ENCODE data around the gene P4HTM. TPM values are rescaled to one million over a fixed set of nuclear protein-coding genes. Genes with fewer than 3 reads are reported as not detected.

P4HTM gene, protein sequence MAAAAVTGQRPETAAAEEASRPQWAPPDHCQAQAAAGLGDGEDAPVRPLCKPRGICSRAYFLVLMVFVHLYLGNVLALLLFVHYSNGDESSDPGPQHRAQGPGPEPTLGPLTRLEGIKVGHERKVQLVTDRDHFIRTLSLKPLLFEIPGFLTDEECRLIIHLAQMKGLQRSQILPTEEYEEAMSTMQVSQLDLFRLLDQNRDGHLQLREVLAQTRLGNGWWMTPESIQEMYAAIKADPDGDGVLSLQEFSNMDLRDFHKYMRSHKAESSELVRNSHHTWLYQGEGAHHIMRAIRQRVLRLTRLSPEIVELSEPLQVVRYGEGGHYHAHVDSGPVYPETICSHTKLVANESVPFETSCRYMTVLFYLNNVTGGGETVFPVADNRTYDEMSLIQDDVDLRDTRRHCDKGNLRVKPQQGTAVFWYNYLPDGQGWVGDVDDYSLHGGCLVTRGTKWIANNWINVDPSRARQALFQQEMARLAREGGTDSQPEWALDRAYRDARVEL
- 13.3 and 21.6 TPM in 2 replicates for total RNA-seq

DNA sequence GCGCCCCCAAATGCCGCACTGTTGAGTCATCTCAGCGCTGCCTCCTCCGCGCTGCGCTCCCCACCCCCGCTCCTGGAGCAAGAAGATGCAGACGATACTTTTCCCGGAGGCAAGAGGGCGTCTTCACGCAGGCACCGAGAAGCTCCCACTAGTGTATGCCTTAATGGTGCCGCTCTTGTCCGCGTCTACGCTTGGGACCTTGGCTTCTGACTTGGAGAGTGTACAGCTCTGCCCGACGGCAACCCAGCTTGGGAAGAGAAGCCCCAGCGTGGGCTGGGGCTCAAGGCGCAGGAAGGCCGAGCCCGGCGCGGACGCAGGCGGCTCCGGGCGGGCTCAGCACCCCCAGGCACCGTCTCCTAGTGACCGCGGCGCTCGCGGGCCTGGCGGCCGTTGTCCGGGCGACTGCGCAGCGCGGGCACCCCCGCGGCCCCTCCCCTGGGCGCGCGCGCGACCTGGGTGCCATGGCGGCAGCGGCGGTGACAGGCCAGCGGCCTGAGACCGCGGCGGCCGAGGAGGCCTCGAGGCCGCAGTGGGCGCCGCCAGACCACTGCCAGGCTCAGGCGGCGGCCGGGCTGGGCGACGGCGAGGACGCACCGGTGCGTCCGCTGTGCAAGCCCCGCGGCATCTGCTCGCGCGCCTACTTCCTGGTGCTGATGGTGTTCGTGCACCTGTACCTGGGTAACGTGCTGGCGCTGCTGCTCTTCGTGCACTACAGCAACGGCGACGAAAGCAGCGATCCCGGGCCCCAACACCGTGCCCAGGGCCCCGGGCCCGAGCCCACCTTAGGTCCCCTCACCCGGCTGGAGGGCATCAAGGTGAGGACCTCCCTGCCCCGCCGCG, at the start of gene P4HTM:
TSS of gene P4HTM (plus strand) at position 446 of the 840 bp plus-strand sequence. CDS start at position 462, 16 bp downstream.

DNA sequence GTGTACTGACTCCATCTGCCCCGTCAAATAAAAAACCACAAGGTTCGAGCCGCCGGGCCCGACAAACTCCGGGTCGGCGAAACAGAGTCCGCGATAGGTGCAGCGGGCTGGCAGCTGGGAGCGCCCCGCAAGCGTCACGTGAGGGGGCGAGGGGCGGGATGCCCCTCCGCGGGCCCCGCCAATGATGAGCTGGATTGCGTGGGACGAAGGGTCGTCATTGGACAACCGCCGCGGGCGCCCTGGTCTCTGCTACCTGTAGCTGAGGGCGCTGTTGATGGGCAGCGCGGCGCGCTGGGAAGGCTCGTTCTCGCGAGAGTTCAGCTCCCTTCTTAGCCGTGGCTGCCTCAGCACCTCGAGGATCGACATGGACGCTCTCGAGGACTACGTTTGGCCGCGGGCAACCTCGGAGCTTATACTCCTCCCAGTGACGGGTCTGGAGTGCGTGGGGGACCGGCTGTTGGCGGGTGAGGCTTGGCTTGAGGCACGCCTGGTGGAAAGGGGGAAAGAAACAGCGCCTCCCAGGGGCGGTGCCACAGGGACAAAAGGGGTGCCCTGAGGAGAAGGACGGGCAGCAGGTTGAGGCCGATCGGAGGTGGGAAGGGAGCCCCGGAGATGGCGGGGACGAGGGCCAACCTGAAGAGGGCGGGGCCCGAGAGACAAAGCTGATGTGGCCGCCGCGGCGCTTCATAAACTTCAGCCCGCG, 17.2 kb downstream of the P4HTM start, which contains the start of gene WDR6:
TSS of gene WDR6 (plus strand) at position 324 of the 703 bp plus-strand sequence. CDS start at position 365, 41 bp downstream.

DNA sequence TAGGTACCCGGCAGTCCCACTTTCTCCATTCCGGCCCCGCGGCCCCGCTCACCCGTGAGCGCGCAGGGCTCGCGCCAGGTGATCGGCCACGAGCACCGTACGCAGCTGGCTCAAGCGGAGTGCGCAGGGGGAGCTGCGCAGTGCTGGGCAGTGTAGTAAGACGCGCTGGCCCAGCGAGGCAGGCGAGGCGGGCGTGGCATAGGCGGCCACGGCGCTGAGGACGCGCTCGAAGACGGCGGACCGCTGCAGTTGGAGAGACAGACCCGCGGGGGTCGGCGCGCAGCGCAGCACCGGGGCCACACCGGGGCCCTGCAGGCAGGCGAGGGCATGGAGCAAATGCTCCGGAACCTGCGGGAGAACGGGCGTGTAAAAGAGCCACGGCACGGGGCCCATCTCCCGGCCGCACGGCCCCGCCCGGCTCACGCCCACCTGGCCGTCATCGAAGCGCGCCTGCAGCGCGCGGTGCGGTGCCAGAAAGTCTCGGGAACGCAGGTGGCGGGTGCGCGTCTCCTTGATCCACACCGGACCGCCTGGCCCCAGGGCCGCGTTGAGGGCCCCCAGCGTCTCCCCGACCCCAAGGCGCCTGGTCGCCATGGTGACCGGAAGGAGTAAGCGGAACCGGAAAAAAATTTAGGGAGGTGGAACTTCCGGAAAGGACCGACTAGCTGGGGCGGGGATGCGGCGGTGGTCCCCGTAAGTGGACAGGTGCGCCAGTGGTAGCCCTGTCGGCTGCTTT, 28.1 kb downstream of the P4HTM start, which contains the start of gene DALRD3:
TSS of gene DALRD3 (minus strand) at position 610 of the 736 bp plus-strand sequence. CDS start at position 594, 16 bp downstream.

DNA sequence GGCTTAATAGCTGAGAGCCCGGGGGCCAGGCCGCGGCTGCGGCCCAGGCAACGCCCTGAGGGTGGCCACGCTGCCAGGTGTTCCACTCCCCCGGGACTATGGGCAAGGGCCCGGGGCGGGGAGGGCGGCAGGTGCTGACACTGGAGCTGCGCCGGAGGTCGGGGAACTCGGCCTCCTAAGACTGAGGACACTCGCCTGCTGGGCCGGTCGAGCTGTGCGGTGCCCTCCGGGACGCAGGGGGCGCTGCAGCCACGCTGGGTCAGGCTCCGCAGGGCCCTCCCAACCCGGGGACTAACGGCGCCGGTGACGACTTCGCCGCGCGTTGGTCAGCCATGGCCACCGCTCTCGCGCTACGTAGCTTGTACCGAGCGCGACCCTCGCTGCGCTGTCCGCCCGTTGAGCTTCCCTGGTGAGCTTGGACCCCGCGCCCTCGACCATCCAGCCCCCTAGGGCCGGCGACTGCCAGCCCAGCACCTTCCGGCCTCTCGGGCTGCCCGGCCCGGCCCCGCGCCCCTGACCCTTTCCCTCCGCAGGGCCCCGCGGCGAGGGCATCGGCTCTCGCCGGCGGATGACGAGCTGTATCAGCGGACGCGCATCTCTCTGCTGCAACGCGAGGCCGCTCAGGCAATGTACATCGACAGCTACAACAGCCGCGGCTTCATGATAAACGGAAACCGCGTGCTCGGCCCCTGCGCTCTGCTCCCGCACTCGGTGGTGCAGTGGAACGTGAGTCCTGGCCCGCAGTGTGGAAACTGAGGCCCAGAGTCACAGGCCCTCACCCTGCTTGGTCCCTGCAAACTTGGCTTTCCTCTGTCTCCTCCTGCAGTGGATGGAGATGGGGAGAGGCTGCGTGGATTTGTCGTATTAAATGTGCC, 32.0 kb downstream of the P4HTM start, which contains the start of gene NDUFAF3:
TSS of gene NDUFAF3 (plus strand) at position 309 of the 875 bp plus-strand sequence. CDS start at position 333, 24 bp downstream.

GRCh38 chr3:49028673-49029562, 38.9 kb downstream of the P4HTM start, which contains the start of gene IMPDH2:
TSS of gene IMPDH2 (minus strand) at chr3:49029398. CDS start at chr3:49029350, 48 bp downstream.

Other genes starting within 250 kb of the P4HTM start
- gene PRKAR2A, start 142.4 kb upstream of the P4HTM start, total RNA-seq = 32.0 and 44.1 TPM in 2 replicates
- gene SLC25A20, start 91.4 kb upstream of the P4HTM start, total RNA-seq = 8.9 and 11.3 TPM in 2 replicates
- 139 and 166 TPM in 2 replicates for gene ARIH2, start 71.4 kb upstream of the P4HTM start, total RNA-seq
- gene WDR6, start 17.1 kb downstream of the P4HTM start, total RNA-seq = 23.9 and 73.9 TPM in 2 replicates
- 30.0 and 39.0 TPM in 2 replicates for gene DALRD3, start 28.3 kb downstream of the P4HTM start, total RNA-seq
- 45.5 and 57.4 TPM in 2 replicates for gene NDUFAF3, start 31.9 kb downstream of the P4HTM start, total RNA-seq
- 203 and 369 TPM in 2 replicates for gene IMPDH2, start 39.2 kb downstream of the P4HTM start, total RNA-seq
- gene QRICH1, start 103.8 kb downstream of the P4HTM start, total RNA-seq = 49.8 and 56.7 TPM in 2 replicates
- 177 and 193 TPM in 2 replicates for gene QARS1, start 114.5 kb downstream of the P4HTM start, total RNA-seq
- 58.1 and 68.7 TPM in 2 replicates for gene USP19, start 130.6 kb downstream of the P4HTM start, total RNA-seq
- 234 and 834 TPM in 2 replicates for gene LAMB2, start 142.8 kb downstream of the P4HTM start, total RNA-seq
- gene CCDC71, start 176.1 kb downstream of the P4HTM start, total RNA-seq = 16.1 and 20.3 TPM in 2 replicates
- gene KLHDC8B, start 181.4 kb downstream of the P4HTM start, total RNA-seq = 55.4 and 168 TPM in 2 replicates

All from nasal cavity respiratory epithelium epithelial cell of viscerocranial mucosa (primary cell).